Uterus (tissue), 4 donors: ENCODE data around the gene SAP25. TPM values are rescaled to one million over a fixed set of nuclear protein-coding genes. Genes with fewer than 3 reads are reported as not detected.

Experiments used
- DNase-seq, 2 donors: peaks; one replicate each; pipeline ENCODE4 v3.0.0-alpha.2; 2019 to 2020
- H3K27ac ChIP-seq, 2 donors: fragments of 200-600 bp; sonication (generic); 1 replicate in 1 of 2; 2 replicates in 1 of 2; pipeline ENCODE4 v1.5.1; 2016 to 2018
- H3K27me3 ChIP-seq, 2 donors: fragments of 200-600 bp; sonication (generic); one replicate each; pipeline ENCODE4 v1.5.1; 2018 to 2019; ENCODE audit warnings: control low read depth in 1 of 2
- H3K36me3 ChIP-seq, 2 donors: fragments of 200-600 bp; sonication (generic); one replicate each; pipeline ENCODE4 v1.5.1; 2019; ENCODE audit warnings: control low read depth in 1 of 2
- H3K4me1 ChIP-seq, 2 donors: fragments of 200-600 bp; sonication (generic); one replicate each; pipeline ENCODE4 v1.5.1; 2018 to 2019; ENCODE audit warnings: control low read depth in 1 of 2
- H3K4me3 ChIP-seq, 2 donors: fragments of 200-600 bp; sonication (generic); 1 replicate in 1 of 2; 2 replicates in 1 of 2; pipeline ENCODE4 v1.5.1; 2018 to 2019; ENCODE audit warnings: mild to moderate bottlenecking in 1 of 2
- H3K9me3 ChIP-seq, 2 donors: fragments of 200-600 bp; sonication (generic); one replicate each; pipeline ENCODE4 v1.5.1; 2019; ENCODE audit warnings: control low read depth in 1 of 2
- POLR2A ChIP-seq, 2 donors: fragments of 450-650 bp; IDR thresholded peaks; one replicate each; pipeline ENCODE4 v1.6.1; 2016; ENCODE audit warnings: antibody characterized with exemption in 2 of 2, mild to moderate bottlenecking in 1 of 2, moderate library complexity in 1 of 2
- intact Hi-C: fragments of 100-400 bp; cut with DNase I; formaldehyde crosslinking; loops from one replicate; pipeline ENCODE4 v1.15.1; 2023; ENCODE audit warnings: low total_unique reads
- total RNA-seq, 4 donors: library from RNA; depleted of rRNA in 3 of 4; stranded (reverse); fragments of >200 nt in 3 of 4; gene quantifications; one replicate each; pipeline versions ENCODE4 v1.1.0 to v1.2.4, GENCODE V29; 2014 to 2023
- TF ChIP-seq, protein P1 (sequence below), 4 experiments: fragments of 200-600 bp in 2 of 4; fragments of 450-650 bp in 2 of 4; sonication (generic) in 2 of 4; IDR thresholded peaks; one replicate each; pipeline ENCODE4 v1.5.1; 2016 to 2019; ENCODE audit warnings: antibody characterized with exemption in 4 of 4, mild to moderate bottlenecking in 2 of 4, moderate library complexity in 1 of 4
- donor health status: DM: yes; HTN: yes; CAD: no.

Gene SAP25
- total RNA-seq, 4 donors from 2014 or later = 0.69 to 6.0 TPM; not detected in 2

DNA sequence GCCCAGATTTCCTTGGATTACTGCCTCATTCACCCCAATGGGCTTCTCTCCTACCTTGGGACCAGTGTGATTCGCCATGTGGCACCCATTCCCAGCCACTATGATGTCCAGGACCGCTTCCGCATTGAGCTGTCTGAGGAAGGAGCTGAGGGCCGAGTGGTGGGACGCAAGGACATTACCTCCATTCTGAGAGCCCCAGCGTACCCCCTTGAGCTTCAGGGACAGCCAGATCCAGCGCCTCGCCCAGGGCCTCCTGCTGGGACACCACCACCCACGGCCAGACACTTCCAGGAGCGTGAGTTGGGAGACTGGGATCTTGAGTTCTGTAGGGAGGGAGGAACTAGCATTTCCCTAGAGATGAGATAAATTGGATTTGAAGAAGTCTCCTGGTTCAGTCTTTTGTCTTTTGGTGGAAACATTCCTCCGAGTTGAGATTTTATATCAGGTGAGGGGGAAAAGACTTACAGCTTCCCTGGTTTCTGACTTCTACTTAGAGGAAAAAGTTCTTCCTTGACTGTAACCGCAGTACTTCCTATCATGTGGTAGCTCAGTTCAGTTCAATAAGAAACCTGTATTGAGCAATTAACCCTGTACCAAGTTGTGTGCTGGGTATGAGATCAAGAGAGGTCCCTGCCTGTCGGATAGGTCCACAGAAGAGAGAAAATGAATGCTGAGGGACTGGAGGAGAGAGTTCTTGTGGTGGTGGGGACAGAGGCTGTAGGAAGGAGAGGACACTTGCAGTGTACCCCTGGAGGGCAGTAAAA, 39.9 kb upstream of the SAP25 start:
- peaks cover 0 to 10% of the 10 kb centered on the region in 2 donors for H3K4me1 ChIP-seq
- H3K27ac ChIP-seq = peak overlapping the region in 1 of 2 donors; percentile 94
- H3K27me3 ChIP-seq = no peaks in the 10 kb centered on the region
- no peak for DNase-seq
- H3K36me3 ChIP-seq = no peaks in the 10 kb centered on the region
- H3K9me3 ChIP-seq = no peaks in the 10 kb centered on the region
- intact Hi-C loops = no loop called here
- TF ChIP-seq, protein P1, sequence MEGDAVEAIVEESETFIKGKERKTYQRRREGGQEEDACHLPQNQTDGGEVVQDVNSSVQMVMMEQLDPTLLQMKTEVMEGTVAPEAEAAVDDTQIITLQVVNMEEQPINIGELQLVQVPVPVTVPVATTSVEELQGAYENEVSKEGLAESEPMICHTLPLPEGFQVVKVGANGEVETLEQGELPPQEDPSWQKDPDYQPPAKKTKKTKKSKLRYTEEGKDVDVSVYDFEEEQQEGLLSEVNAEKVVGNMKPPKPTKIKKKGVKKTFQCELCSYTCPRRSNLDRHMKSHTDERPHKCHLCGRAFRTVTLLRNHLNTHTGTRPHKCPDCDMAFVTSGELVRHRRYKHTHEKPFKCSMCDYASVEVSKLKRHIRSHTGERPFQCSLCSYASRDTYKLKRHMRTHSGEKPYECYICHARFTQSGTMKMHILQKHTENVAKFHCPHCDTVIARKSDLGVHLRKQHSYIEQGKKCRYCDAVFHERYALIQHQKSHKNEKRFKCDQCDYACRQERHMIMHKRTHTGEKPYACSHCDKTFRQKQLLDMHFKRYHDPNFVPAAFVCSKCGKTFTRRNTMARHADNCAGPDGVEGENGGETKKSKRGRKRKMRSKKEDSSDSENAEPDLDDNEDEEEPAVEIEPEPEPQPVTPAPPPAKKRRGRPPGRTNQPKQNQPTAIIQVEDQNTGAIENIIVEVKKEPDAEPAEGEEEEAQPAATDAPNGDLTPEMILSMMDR (IDR thresholded peaks at IDR 0.05) = no peak
- no peak for TF ChIP-seq POLR2A (IDR thresholded peaks at IDR 0.05)
- peak overlapping the region in 1 of 2 donors; percentile 87 for H3K4me3 ChIP-seq

DNA sequence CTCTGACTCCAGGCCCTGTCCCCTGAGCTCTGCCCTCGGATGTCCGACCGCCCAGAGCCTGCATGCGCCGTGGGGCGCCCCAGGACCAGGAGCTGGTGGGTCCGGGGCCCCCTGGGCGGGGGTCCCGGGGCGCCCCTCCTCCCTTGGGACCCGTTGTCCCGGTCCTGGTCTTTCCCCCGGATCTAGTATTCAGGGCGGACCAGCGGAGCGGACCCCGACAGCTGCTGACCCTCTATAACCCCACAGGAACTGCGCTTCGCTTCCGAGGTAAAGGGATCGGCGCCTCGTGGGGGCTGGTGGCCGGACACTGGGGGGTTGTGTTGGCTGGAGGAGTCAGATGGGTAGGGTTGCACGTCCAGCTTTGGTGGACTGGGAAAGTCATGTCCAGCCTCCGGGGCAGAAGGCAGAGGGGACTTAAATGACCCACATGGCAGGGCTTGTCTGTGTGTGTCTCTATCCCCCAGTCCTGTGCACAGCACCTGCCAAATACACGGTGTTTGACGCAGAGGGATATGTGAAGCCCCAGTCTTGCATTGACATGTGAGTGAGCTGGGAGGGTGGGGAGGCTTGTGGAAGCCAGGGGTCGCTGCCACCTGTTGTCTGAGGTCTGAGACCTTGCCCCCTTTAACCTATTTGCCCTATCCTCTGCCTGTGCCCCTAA, 39.2 kb upstream of the SAP25 start:
- no peaks in the 10 kb centered on the region for H3K36me3 ChIP-seq
- H3K27ac ChIP-seq = peak overlapping the region; percentile 94
- peaks cover 0 to 10% of the 10 kb centered on the region in 2 donors for H3K4me1 ChIP-seq
- intact Hi-C loops = no loop called here
- no peaks in the 10 kb centered on the region for H3K27me3 ChIP-seq
- TF ChIP-seq, protein P1 (IDR thresholded peaks at IDR 0.05) = peak in 1 of 4 experiments; percentile 6
- TF ChIP-seq POLR2A (IDR thresholded peaks at IDR 0.05) = no peak
- H3K4me3 ChIP-seq = peak overlapping the region; percentile 83 to 87
- no peaks in the 10 kb centered on the region for H3K9me3 ChIP-seq
- DNase-seq = no peak

DNA sequence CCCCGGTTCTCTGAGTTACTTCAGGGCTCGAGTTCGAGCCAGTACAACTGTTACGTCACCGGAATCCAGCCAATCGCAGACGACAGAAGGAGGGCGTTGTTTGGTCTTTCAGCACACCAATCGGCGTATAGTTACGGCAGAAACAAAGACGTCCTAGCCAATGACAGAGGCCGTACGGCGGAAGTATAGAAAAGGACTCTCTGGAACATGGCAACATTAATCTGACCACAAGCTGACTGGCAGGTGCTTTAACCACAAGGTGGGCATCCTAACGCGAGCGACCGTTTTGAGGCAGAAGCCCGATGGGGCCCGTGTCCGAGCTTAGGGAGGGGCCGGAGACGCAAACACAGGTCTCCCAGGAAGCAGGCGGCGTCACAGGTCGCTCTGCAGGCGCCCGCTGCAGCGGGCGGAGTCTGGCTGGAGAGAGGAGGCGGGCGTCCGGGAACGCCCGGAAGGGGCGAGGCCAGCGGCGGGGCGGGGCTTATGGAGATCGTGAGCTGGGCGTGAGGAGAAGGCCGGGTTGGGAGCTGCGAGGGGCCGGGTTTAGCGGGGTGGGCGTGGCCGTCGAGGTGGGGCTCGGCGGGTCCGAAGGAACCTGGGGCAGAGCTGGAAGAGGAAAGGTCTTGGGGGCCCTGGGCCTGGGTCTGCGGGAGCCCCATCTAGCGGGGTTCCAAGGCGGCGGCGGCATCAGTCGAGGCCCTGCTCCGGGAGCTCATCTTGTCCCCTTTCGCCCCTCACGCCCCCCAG, 38.5 kb upstream of the SAP25 start, which contains the start of gene MOSPD3:
MOSPD3 (plus strand) TSS at position 558 of the 747 bp plus-strand sequence. CDS start 252 bp downstream, outside the sequence.
- Histone ChIP-seq H3K27ac (peak within 1 kb of the TSS; percentile 94), H3K9me3 (no peaks in the 10 kb centered on the region), H3K4me1 (peaks cover 0 to 10% of the 10 kb centered on the region in 2 donors), H3K36me3 (no peaks in the 10 kb centered on the region), H3K4me3 (peak within 1 kb of the TSS; percentile 83 to 87), H3K27me3 (no peaks in the 10 kb centered on the region)
- DNase-seq = peak; percentile 99 to 100
- peak; percentile 64 to 72 for TF ChIP-seq POLR2A (IDR thresholded peaks at IDR 0.05)
- TF ChIP-seq, protein P1 (IDR thresholded peaks at IDR 0.05) = peak in 2 of 4 experiments; percentile 31 to 40
- intact Hi-C loops = no loop called here

DNA sequence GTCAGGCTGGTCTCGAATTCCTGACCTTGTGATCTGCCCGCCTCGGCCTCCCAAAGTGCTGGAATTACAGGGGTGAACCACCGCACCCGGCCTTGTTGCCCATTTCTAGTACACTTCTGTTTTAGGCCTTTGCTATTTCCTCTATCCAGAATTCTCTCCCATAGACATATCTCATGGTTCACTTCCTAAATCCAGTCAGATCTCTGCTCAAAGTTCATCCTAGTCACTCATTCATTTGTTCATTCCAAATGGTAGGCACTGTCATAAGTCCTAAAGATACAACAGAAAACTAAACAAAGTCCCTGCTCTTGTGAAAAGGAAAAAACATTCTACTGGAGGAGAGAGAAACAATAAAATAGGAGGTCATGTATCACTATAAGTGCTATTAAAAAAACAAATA, 36.3 kb upstream of the SAP25 start:
- Histone ChIP-seq H3K27me3 (no peaks in the 10 kb centered on the region), H3K4me1 (peaks cover 0 to 10% of the 10 kb centered on the region in 2 donors), H3K4me3 (no peak overlapping the region), H3K9me3 (no peaks in the 10 kb centered on the region), H3K27ac (no peak overlapping the region), H3K36me3 (no peaks in the 10 kb centered on the region)
- TF ChIP-seq POLR2A (IDR thresholded peaks at IDR 0.05) = no peak
- TF ChIP-seq, protein P1 (IDR thresholded peaks at IDR 0.05) = no peak
- DNase-seq = no peak
- intact Hi-C loops = no loop called here
